Measurements from ENCODE around the gene ZBTB24. TPM values are rescaled to one million over a fixed set of nuclear protein-coding genes. Genes with fewer than 3 reads are reported as not detected.

Gene ZBTB24
- total and polyA plus RNA-seq, 2 of the 13 experiments (the other 11 are each of a cell fraction or from before 2014, with no cell fraction given), result 1.5 to 6.2 TPM

DNA sequence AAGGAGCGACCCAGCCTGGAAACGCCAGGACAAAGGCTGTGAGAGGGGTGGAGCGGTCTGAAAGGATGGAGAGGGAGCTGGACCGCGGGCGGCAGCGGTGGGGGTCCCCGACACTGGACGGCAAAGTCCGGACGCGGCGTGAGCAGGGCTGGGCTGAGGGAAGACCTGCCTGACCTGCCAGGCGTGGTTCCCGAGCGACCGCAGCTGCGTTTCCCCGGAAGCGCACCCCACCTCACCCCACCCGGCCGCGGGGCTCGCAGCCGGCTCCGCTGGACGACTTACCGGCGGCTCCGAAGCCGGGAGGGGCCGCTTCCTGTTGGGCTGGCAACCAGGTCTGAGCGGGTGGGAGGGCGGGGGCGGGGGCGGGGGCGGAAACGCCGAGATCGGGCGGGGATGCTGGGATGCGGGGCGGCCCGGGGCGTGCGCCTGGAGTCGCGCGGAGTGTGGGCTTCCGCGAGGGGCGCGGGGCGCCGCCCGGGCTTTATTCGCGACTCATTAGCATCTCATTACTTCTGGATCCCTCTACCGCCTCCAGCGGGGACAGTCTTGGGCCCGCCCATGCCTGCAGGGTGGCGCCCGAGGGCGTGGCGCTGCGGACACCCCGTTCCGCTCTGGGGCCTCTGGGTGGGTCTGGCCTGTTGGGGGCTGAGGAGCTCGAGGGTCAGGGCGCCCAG is 27.4 kb downstream of the ZBTB24 start, which contains the start of gene MICAL1 (continued):
- TF ChIP-seq, protein P1, sequence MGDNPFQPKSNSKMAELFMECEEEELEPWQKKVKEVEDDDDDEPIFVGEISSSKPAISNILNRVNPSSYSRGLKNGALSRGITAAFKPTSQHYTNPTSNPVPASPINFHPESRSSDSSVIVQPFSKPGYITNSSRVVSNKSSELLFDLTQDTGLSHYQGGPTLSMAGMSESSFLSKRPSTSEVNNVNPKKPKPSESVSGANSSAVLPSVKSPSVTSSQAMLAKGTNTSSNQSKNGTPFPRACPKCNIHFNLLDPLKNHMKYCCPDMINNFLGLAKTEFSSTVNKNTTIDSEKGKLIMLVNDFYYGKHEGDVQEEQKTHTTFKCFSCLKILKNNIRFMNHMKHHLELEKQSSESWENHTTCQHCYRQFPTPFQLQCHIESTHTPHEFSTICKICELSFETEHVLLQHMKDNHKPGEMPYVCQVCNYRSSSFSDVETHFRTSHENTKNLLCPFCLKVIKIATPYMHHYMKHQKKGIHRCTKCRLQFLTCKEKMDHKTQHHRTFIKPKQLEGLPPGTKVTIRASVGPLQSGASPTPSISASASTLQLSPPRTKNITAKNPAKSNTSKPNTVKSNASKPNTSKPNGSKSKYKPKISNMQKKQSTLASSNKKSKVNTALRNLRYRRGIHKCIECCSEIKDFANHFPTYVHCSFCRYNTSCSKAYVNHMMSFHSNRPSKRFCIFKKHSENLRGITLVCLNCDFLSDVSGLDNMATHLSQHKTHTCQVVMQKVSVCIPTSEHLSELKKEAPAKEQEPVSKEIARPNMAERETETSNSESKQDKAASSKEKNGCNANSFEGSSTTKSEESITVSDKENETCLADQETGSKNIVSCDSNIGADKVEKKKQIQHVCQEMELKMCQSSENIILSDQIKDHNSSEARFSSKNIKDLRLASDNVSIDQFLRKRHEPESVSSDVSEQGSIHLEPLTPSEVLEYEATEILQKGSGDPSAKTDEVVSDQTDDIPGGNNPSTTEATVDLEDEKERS (CRISPR knock-in tag; IDR thresholded peaks at IDR 0.05), result 0 out of 2 replicates have a peak, but pooled peaks have one; percentile 4
- TF ChIP-seq DPF2 (CRISPR knock-in tag; IDR thresholded peaks at IDR 0.05; ENCODE audit: borderline replicate concordance, low read depth) (no peak), NCOA1 (CRISPR knock-in tag; IDR thresholded peaks at IDR 0.05) (0 out of 2 replicates have a peak, but pooled peaks have one; percentile 55), ZNF772 (CRISPR knock-in tag; IDR thresholded peaks at IDR 0.05) (peak; percentile 19; the same call in 1 of the 2 replicates), RBM39 (IDR thresholded peaks at IDR 0.05; ENCODE audit: low read depth, low read length, poor library complexity, severe bottlenecking) (peak; percentile 8), KDM3A (CRISPR knock-in tag; IDR thresholded peaks at IDR 0.05; ENCODE audit: low read depth) (0 out of 2 replicates have a peak, but pooled peaks have one; percentile 32), PHF8 (CRISPR knock-in tag; IDR thresholded peaks at IDR 0.05) (peak; percentile 66), KMT2A (CRISPR knock-in tag; IDR thresholded peaks at IDR 0.05) (no peak), SPEN (CRISPR knock-in tag; IDR thresholded peaks at IDR 0.05; ENCODE audit: low read depth) (peak; percentile 31; the same call in 1 of the 2 replicates), ZZZ3 (CRISPR knock-in tag; IDR thresholded peaks at IDR 0.05; ENCODE audit: borderline replicate concordance) (no peak), POLR2A (IDR thresholded peaks at IDR 0.05; ENCODE audit: insufficient read depth in 1 of 2, low read depth in 2 of 2, low read length in 2 of 2) (peak; percentile 14 to 35; a peak in 2 of 4 replicates), SOX6 (IDR thresholded peaks at IDR 0.05) (no peak), SOX6 (CRISPR knock-in tag; IDR thresholded peaks at IDR 0.05) (0 out of 2 replicates have a peak, but pooled peaks have one; percentile 33), YEATS2 (CRISPR knock-in tag; IDR thresholded peaks at IDR 0.05; ENCODE audit: borderline replicate concordance) (0 out of 2 replicates have a peak, but pooled peaks have one; percentile 20)
- TF ChIP-seq, protein P2, sequence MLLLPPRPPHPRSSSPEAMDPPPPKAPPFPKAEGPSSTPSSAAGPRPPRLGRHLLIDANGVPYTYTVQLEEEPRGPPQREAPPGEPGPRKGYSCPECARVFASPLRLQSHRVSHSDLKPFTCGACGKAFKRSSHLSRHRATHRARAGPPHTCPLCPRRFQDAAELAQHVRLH (CRISPR knock-in tag; IDR thresholded peaks at IDR 0.05; ENCODE audit: borderline replicate concordance, low read depth), result peak; percentile 22; the same call in 1 of the 2 replicates
- TF ChIP-seq, protein P3, sequence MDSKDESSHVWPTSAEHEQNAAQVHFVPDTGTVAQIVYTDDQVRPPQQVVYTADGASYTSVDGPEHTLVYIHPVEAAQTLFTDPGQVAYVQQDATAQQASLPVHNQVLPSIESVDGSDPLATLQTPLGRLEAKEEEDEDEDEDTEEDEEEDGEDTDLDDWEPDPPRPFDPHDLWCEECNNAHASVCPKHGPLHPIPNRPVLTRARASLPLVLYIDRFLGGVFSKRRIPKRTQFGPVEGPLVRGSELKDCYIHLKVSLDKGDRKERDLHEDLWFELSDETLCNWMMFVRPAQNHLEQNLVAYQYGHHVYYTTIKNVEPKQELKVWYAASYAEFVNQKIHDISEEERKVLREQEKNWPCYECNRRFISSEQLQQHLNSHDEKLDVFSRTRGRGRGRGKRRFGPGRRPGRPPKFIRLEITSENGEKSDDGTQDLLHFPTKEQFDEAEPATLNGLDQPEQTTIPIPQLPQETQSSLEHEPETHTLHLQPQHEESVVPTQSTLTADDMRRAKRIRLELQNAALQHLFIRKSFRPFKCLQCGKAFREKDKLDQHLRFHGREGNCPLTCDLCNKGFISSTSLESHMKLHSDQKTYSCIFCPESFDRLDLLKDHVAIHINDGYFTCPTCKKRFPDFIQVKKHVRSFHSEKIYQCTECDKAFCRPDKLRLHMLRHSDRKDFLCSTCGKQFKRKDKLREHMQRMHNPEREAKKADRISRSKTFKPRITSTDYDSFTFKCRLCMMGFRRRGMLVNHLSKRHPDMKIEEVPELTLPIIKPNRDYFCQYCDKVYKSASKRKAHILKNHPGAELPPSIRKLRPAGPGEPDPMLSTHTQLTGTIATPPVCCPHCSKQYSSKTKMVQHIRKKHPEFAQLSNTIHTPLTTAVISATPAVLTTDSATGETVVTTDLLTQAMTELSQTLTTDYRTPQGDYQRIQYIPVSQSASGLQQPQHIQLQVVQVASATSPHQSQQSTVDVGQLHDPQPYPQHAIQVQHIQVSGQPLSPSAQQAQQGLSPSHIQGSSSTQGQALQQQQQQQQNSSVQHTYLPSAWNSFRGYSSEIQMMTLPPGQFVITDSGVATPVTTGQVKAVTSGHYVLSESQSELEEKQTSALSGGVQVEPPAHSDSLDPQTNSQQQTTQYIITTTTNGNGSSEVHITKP (CRISPR knock-in tag; IDR thresholded peaks at IDR 0.05; ENCODE audit: low read depth), result no peak
- TF ChIP-seq, protein P4, sequence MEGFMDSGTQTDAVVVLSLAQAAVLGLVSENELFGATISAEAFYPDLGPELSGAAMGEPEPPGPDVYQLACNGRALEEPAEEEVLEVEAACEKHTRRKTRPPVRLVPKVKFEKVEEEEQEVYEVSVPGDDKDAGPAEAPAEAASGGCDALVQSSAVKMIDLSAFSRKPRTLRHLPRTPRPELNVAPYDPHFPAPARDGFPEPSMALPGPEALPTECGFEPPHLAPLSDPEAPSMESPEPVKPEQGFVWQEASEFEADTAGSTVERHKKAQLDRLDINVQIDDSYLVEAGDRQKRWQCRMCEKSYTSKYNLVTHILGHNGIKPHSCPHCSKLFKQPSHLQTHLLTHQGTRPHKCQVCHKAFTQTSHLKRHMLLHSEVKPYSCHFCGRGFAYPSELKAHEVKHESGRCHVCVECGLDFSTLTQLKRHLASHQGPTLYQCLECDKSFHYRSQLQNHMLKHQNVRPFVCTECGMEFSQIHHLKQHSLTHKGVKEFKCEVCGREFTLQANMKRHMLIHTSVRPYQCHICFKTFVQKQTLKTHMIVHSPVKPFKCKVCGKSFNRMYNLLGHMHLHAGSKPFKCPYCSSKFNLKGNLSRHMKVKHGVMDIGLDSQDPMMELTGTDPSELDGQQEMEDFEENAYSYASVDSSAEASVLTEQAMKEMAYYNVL (CRISPR knock-in tag; IDR thresholded peaks at IDR 0.05; ENCODE audit: borderline replicate concordance), result peak; percentile 33; the same call in 1 of the 2 replicates
- TF ChIP-seq, protein P5, sequence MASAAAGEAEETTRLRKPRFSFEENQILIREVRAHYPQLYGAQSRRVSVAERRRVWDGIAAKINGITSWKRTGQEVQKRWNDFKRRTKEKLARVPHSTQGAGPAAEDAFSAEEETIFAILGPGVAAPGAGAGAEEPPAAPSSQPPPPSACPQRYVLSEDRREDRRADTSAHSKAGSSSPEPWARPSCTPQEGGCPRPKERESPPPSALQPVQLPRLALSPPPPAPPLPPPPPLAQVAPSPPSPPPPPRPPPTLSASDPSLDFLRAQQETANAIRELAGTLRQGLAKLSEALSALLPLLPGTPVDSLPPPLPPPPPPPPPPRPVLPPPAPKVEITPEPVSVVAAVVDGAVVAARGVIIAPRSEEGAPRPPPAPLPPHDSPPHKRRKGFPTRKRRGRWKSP (CRISPR knock-in tag; IDR thresholded peaks at IDR 0.05), result 0 out of 2 replicates have a peak, but pooled peaks have one; percentile 25
